HG02840 (cell line): ENCODE measurements around the gene C9orf50.

Experiments
- ATAC-seq: cut with Tn5 transposase; IDR thresholded peaks from one replicate; pipeline ENCODE4 v1.9.1; 2021; ENCODE audit warnings: mild to moderate bottlenecking, moderate library complexity, moderate number of reproducible peaks; ENCODE audit not compliant: unreplicated experiment, low FRiP score

The C9orf50 gene

GRCh38 chr9:129633207-129633606 lies 12.3 kb upstream of the C9orf50 start:
- no peak for ATAC-seq

- no peak for ATAC-seq
Observed at GRCh38 chr9:129632460-129632859, 11.6 kb upstream of the C9orf50 start.

GRCh38 chr9:129631674-129632129 lies 10.8 kb upstream of the C9orf50 start:
- ATAC-seq: no peak

- no peak for ATAC-seq
Observed at GRCh38 chr9:129630967-129631673, 10.2 kb upstream of the C9orf50 start.

- no peak for ATAC-seq
Observed at GRCh38 chr9:129629251-129629820, 8.4 kb upstream of the C9orf50 start.

- ATAC-seq: no peak
Observed at GRCh38 chr9:129628709-129629108, 7.8 kb upstream of the C9orf50 start.

- no peak for ATAC-seq
Observed at GRCh38 chr9:129627556-129628440, 6.9 kb upstream of the C9orf50 start.

- ATAC-seq: peak; percentile 13
Observed at GRCh38 chr9:129626625-129627284, 5.9 kb upstream of the C9orf50 start.

- peak; percentile 86 for ATAC-seq
Observed at GRCh38 chr9:129626079-129626624, 5.3 kb upstream of the C9orf50 start, which contains the start of gene NTMT1. Gene NTMT1 (plus strand): TSS chr9:129626163. CDS start chr9:129632704, 6,541 bp downstream.

GRCh38 chr9:129624947-129625346 lies 4.0 kb upstream of the C9orf50 start:
- no peak for ATAC-seq

GRCh38 chr9:129624168-129624759 lies 3.4 kb upstream of the C9orf50 start:
- ATAC-seq: no peak

- ATAC-seq: no peak
Observed at GRCh38 chr9:129623331-129623730, 2.4 kb upstream of the C9orf50 start.

- no peak for ATAC-seq
Observed at GRCh38 chr9:129619787-129620668, 873 bp downstream of the C9orf50 start.

- ATAC-seq: no peak
Observed at GRCh38 chr9:129617167-129617566, 3.7 kb downstream of the C9orf50 start.

- no peak for ATAC-seq
Observed at GRCh38 chr9:129615407-129616285, 5.3 kb downstream of the C9orf50 start.

GRCh38 chr9:129614932-129615331 lies 6.0 kb downstream of the C9orf50 start:
- no peak for ATAC-seq

- no peak for ATAC-seq
Observed at GRCh38 chr9:129613520-129614175, 7.3 kb downstream of the C9orf50 start.
